Measurements from ENCODE around the gene ADGRB3. TPM values are rescaled to one million over a fixed set of nuclear protein-coding genes. Genes with fewer than 3 reads are reported as not detected.

Gene ADGRB3
- total RNA-seq, 1 experiment from 2014 or later, result 7.7 TPM

DNA sequence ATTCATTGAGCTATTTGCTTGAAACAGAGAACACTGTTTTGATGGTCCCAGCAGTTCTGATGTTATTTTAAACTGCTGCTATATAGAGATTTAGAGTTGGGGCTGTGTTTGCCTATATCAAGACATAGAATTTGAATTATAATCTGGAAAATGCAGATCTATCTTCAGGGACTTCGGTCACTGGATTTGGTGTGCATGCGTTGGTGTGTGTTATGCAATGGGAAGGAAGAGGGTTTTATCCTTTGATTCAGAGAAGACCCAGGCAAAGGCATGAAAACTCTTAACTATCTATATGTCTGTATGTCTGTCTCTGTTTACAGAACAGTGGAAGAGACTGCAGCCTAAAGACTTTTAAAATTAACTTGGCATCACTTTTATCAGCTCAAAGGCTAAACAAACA is 2.0 kb downstream of the ADGRB3 start:
- no TSS peak for BruUV-seq (replicated peaks)

DNA sequence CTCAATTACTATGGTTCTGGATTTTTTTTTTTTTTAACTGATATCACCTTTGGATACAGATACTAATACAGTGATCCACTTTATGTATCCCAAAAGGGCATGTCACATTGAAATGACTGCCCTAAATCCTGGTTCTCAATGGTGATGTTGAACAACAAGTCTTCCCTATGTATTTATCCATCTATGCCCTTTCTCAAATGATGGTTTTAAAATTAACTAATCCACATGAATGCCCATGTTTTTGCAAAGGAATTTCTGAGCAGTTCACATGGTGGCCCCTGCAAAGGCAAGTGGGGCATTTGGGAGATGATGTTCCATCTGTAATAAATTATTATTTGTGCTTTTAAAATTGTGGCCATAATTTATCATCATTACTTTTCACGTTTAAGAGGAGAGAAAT is 2.7 kb downstream of the ADGRB3 start:
- intact Hi-C loops (cut with micrococcal nuclease; ENCODE audit: unreplicated experiment), result loop anchor here (1.0 to 10.0 kb wide), 10 partner anchors 90 to 1573 kb away; no protein-coding TSS in a partner anchor
- BruUV-seq (replicated peaks), result no TSS peak
- POLR2A ChIA-PET (ENCODE audit: low non-redundant PET), result no interaction called here
- Histone ChIP-seq H3K27ac (ENCODE audit: low read depth, low read length, poor library complexity, severe bottlenecking) (no peak overlapping the region), H3K4me1 (ENCODE audit: insufficient read depth, low read length, poor library complexity, severe bottlenecking) (peaks cover 60% of the 10 kb centered on the region), H3K36me3 (ENCODE audit: insufficient read depth, low read length, poor library complexity, severe bottlenecking) (no peaks in the 10 kb centered on the region), H3K9me3 (ENCODE audit: low read depth, low read length, poor library complexity, severe bottlenecking) (no peaks in the 10 kb centered on the region), H3K27me3 (replicated peaks; ENCODE audit: insufficient read depth, low read depth, low read length, poor library complexity) (no peaks in the 10 kb centered on the region), H3K4me3 (ENCODE audit: low read depth, low read length, poor library complexity, severe bottlenecking) (peak overlapping the region; percentile 88)
- TF ChIP-seq, protein P1, sequence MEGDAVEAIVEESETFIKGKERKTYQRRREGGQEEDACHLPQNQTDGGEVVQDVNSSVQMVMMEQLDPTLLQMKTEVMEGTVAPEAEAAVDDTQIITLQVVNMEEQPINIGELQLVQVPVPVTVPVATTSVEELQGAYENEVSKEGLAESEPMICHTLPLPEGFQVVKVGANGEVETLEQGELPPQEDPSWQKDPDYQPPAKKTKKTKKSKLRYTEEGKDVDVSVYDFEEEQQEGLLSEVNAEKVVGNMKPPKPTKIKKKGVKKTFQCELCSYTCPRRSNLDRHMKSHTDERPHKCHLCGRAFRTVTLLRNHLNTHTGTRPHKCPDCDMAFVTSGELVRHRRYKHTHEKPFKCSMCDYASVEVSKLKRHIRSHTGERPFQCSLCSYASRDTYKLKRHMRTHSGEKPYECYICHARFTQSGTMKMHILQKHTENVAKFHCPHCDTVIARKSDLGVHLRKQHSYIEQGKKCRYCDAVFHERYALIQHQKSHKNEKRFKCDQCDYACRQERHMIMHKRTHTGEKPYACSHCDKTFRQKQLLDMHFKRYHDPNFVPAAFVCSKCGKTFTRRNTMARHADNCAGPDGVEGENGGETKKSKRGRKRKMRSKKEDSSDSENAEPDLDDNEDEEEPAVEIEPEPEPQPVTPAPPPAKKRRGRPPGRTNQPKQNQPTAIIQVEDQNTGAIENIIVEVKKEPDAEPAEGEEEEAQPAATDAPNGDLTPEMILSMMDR (conservative IDR thresholded peaks at IDR 0.05; ENCODE audit: low read depth, low read length), result no peak
- no peak for TF ChIP-seq EZH2 (IDR thresholded peaks at IDR 0.05; ENCODE audit: borderline replicate concordance, low read depth, low read length, poor library complexity, severe bottlenecking)
- CTCF ChIA-PET, result no interaction called here
- no peak for DNase-seq (ENCODE audit: low spot score)

More for the DNA sequence above, 2.0 kb downstream of the ADGRB3 start:
- CTCF ChIA-PET, result interaction anchor here (0.7 to 1.3 kb wide), 2 partner anchors 77 to 279 kb away, joined by 6 to 10 read pairs; no protein-coding TSS in a partner anchor
- POLR2A ChIA-PET (ENCODE audit: low non-redundant PET), result interaction anchor here (0.6 kb wide), 1 partner anchor 500 kb away, joined by 3 read pairs; no protein-coding TSS in a partner anchor
- Histone ChIP-seq H3K27ac (ENCODE audit: low read depth, low read length, poor library complexity, severe bottlenecking) (no peak overlapping the region), H3K9me3 (ENCODE audit: low read depth, low read length, poor library complexity, severe bottlenecking) (no peaks in the 10 kb centered on the region), H3K4me3 (ENCODE audit: low read depth, low read length, poor library complexity, severe bottlenecking) (peak overlapping the region; percentile 88), H3K36me3 (ENCODE audit: insufficient read depth, low read length, poor library complexity, severe bottlenecking) (no peaks in the 10 kb centered on the region), H3K27me3 (replicated peaks; ENCODE audit: insufficient read depth, low read depth, low read length, poor library complexity) (no peaks in the 10 kb centered on the region), H3K4me1 (ENCODE audit: insufficient read depth, low read length, poor library complexity, severe bottlenecking) (peaks cover 53% of the 10 kb centered on the region)
- DNase-seq (ENCODE audit: low spot score), result no peak
- TF ChIP-seq EZH2 (IDR thresholded peaks at IDR 0.05; ENCODE audit: borderline replicate concordance, low read depth, low read length, poor library complexity, severe bottlenecking), result no peak
- TF ChIP-seq, protein P1 (conservative IDR thresholded peaks at IDR 0.05; ENCODE audit: low read depth, low read length), result no peak
- intact Hi-C loops (cut with micrococcal nuclease; ENCODE audit: unreplicated experiment), result loop anchor here (5.0 to 10.0 kb wide), 6 partner anchors 90 to 1572 kb away; no protein-coding TSS in a partner anchor

DNA sequence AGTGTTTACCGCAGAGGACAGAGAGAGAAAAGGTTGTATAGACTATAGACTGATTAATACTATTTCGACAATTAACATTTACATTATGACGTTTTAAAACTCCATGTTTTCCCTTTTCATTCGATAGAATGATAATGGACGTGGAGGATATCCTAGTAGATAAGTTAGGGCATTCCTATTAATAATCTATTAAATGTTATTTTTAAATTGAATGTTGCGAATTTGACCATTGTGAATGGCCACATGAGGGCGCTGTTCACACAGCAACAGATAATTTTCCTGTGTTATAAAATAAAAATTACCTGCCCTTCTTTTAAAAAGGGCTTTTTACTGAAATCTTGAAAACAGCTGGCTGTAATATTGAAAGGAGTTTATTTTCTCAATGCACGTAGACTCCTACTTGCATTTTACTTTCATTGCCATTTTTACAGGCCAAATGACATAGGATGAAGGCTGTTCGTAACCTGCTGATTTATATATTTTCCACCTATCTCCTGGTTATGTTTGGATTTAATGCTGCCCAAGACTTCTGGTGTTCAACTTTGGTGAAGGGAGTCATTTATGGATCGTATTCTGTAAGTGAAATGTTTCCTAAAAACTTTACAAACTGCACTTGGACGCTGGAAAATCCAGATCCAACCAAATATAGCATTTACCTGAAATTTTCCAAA is 3.3 kb downstream of the ADGRB3 start:
- ChIA-PET POLR2A (ENCODE audit: low non-redundant PET) (no interaction called here), CTCF (no interaction called here)
- peak overlapping the region; percentile 88 for H3K4me3 ChIP-seq (ENCODE audit: low read depth, low read length, poor library complexity, severe bottlenecking)
- no peaks in the 10 kb centered on the region for H3K36me3 ChIP-seq (ENCODE audit: insufficient read depth, low read length, poor library complexity, severe bottlenecking)
- H3K27me3 ChIP-seq (replicated peaks; ENCODE audit: insufficient read depth, low read depth, low read length, poor library complexity), result no peaks in the 10 kb centered on the region
- no TSS peak for BruUV-seq (replicated peaks)
- TF ChIP-seq EZH2 (IDR thresholded peaks at IDR 0.05; ENCODE audit: borderline replicate concordance, low read depth, low read length, poor library complexity, severe bottlenecking), result no peak
- TF ChIP-seq, protein P1 (conservative IDR thresholded peaks at IDR 0.05; ENCODE audit: low read depth, low read length), result peak; percentile 82
- H3K27ac ChIP-seq (ENCODE audit: low read depth, low read length, poor library complexity, severe bottlenecking), result no peak overlapping the region
- no peaks in the 10 kb centered on the region for H3K9me3 ChIP-seq (ENCODE audit: low read depth, low read length, poor library complexity, severe bottlenecking)
- DNase-seq (ENCODE audit: low spot score), result peak; percentile 58
- H3K4me1 ChIP-seq (ENCODE audit: insufficient read depth, low read length, poor library complexity, severe bottlenecking), result peaks cover 61% of the 10 kb centered on the region
- intact Hi-C loops (cut with micrococcal nuclease; ENCODE audit: unreplicated experiment), result loop anchor here (1.0 to 10.0 kb wide), 10 partner anchors 89 to 1574 kb away; no protein-coding TSS in a partner anchor

Data from A673 (cell line).